HG03196 (cell line): ENCODE results near the gene SSH2.
"Not testable (repeated sequence)": the region's sequence is repeated elsewhere in the genome, so short reads cannot be mapped to it uniquely, and the experiment has no call there.

ENCODE experiments used
- ATAC-seq: cut with Tn5 transposase; IDR thresholded peaks from one replicate; pipeline ENCODE4 v1.9.1; 2021; ENCODE audit not compliant: unreplicated experiment

SSH2 gene

GRCh38 chr17:29674281-29674680, 255.7 kb downstream of the SSH2 start:
- ATAC-seq: no peak

- ATAC-seq: no peak
These were observed 258.4 kb downstream of the SSH2 start for GRCh38 chr17:29671661-29672060.

DNA sequence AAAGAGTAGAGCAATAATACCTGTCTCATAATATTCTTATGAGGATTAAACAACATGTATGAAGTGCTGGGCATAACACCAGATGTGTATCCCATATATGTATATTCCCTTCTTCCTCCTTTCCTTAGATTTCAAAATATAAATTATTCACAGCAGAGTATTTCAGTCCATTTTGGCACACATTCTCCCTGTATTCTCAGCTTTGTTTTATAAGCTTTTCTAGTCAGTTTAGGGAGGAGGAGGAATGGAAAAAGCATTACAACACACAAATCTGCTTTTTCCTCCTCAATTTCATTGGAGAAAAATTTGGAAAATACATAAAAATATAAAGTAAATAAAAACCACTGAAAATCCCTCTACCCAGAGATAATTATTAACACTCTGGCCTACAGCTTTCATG, 260.8 kb downstream of the SSH2 start:
- no peak for ATAC-seq

- no peak for ATAC-seq
These were observed 262.1 kb downstream of the SSH2 start for GRCh38 chr17:29667969-29668368.

DNA sequence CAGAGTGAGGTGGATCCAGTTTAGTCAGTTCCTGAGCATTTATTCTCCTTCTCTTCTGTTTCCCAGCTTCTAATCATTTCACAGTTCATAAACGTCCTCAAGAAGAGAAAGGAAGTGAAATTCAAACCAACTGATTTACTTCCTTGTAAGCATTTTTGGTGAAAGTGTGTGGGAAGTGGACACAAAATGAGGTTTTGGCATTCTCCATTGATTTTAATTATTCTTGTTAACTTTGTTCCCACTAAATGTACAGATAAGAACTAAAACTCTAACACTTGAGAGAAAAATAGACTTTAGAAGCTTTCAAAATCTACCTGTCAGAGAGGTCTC, 264.6 kb downstream of the SSH2 start:
- no peak for ATAC-seq

DNA sequence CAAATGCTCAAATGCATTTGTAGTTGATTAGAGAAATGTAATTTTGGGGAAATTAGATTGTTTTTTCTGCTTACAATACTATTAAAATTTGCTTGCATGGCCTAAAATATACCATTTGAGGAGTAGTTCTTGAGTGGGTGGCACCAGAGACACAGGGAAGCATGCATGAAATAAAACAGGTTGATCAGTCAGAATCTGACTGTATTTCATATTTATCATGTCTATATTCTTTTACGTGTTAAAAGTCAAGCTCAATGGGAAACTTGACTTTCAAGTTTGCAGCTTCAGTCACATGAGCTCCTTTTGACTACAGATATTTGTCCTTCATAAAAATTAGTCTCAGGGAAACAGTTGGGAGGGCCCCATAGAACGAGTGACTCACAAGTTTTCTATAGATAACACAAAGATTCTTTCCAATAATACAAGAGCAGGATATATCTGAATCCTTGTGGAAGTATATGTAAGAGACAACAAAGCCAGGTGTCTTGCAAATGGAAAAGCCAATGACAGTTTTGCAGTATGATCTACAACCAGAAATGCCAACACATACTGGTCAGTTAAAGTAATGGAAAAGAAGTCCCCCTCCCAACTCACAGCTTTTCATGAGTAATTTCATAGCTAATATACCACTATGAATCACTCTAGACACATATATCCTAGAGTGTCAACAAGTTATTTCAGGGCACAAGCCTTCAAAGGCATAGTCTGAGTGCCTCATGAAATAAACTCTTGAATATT, 265.1 kb downstream of the SSH2 start:
- no peak for ATAC-seq

- no peak for ATAC-seq
These were observed 266.9 kb downstream of the SSH2 start for GRCh38 chr17:29663155-29663554.

- no peak for ATAC-seq
These were observed 268.8 kb downstream of the SSH2 start for GRCh38 chr17:29661213-29661612.

- ATAC-seq: no peak
These were observed 270.9 kb downstream of the SSH2 start for GRCh38 chr17:29659155-29659554.

DNA sequence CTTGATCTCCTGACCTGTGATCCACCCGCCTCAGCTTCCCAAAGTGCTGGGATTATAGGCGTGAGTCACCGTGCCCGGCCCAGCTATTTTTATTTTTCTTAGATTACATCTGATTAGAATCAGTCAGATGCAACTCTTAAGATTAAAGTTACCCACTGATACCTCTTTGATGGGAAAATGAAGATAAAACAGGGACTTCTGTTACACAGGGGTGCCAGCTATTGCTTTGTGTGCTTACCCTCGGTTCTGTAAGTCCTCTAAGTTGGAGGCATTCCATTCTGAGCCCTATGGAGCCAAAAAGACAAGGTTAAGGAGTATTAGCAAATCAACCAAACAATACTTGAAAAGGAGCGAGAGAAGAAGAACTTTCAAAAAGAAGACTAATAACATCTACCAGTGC, 274.7 kb downstream of the SSH2 start:
- ATAC-seq: no peak

DNA sequence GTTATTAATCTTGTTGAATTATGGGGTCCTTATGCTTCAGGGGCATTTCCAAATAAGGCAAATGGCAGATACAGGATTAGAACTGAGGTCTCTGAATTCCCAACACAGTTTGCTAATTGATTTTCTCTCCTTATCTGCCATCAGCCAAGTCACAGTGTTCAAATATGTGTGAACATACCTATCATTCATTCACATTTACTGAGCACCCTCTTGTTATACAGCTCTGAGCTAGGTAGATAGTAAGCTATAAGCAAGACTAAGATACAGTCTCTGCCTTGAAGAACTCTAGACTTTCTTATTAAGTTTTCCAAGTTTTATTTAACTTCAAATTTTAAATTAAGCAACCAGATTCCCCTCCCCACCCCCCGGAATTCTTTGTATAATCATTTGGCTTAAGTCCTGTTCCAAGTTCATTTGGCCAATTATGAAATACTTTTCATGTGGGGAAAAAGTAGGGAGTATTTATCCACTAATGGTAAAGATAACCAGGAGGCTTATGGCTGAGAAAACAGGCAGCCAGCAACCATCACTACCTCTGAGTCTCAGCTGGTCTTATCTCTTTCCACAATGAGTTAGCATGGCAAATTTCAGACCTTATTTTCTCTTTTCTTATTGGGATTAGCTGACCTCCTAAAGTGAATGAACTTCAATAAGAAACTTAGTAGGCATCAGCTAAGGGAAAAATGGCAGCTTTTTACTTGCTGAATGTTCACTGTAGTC, 275.9 kb downstream of the SSH2 start:
- ATAC-seq: no peak

DNA sequence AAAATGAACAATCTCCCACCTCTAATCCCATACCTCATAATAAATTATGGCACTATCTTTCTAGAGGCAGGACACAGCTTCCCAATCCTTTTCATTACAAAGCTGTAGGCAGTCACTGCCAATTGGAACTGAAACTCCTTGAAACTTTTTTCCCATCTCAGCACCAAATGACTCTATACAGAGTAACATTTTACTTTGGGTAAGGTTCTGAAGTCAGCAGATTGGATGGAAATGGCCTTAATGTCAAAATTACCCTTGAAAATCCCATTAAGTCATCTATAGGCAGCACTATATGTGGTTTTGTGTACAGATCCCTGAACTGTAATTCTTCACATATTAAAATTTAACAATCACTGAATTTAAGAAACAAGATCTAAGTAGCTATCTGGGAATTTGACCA, 277.1 kb downstream of the SSH2 start:
- ATAC-seq: no peak

- ATAC-seq: not testable (repeated sequence)
These were observed 278.1 kb downstream of the SSH2 start for GRCh38 chr17:29651913-29652312.

DNA sequence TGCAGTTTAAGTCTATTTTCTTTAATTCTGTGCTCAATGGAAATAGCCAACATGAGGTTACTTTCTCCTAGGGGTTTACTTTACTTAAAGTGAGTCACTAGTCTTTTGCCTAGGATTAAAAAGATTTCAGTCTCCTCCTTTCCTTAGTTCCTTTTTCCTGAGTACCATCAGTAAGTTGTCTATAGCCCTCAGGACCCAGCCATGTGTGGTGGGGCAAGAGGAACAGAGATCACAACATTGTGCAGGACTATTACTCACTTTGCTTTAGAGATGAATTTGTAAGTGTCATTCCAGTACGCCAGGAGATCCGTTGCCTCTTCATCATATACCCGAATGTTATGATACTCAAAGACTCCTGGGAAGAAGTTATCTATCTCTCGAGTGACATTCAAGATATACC, 279.6 kb downstream of the SSH2 start:
- ATAC-seq: no peak

DNA sequence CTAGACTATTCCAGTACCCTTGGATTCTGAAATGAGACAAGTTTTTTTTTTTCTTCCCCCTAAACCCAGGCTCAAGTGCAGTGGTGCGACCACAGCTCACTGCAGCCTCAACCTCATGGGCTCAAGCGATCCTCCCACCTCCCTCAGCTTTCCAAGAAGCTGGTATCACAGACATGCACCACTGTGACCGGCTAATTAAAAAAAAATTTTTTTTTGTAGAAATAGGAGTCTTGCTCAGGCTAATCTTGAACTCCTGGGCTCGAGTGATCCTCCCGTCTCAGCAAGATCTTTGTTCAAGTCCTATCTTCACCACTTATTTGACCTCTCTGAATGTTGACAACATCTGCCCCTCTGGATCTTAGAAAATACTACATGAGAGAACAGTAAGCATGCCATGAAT, 280.7 kb downstream of the SSH2 start:
- ATAC-seq: no peak

DNA sequence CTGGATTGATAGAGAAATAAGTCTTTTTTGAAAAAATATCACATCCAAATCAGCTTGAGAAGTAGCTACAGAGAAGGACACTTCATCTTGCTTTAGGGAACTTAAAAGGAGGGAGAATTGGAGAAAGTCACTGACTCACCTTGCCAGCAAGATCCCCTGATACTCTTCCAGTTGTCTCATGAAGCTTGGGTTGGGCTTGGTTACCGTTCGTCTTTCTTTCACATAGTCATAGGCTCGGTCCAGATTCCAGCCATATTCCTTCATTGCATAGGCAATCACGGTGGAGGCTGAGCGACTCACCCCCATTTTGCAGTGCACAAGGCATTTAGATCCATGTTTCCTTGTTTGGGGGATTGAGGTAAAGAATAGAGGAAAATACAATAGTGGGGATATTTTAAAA, 282.0 kb downstream of the SSH2 start:
- no peak for ATAC-seq

DNA sequence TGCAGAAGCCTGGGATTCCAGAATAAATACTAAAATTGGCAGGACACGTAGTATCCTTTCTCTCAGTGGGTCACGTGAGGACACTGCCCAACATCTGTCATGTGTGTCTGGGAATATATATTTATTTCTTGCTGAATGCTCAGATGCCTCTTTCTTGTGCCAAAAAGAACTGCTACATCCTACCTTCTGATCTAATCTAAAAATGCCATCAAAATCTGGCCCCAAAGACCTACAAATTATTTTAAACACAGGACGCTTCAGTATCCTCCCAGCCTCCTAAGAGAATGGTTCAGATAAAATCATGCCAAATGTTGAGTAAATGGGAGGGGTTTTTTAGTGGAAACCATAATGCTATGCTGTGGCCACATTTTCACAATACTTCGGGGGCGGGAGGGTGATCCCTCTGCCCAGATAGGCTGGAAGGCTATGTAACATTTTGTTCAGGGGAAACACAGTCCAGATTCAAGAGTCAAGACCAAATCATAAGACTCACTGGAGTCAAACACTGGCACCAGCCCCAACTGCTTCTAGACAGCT, 284.4 kb downstream of the SSH2 start:
- no peak for ATAC-seq

DNA sequence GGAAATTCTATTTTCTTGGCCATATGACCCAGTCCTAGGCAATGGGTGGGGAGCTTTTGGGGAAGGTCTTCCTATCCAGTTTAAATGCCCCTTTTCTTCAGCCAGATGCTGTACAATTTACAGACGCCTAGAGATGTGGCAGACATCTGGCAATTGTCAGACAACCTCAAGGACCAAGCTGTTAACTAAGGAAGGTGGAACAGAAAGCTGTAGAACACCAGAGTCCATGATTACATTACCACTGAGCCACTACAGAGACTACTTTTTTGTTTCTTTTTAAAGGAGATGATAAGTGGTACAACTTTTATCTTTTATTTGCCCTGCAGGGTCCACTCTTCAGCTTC, 286.2 kb downstream of the SSH2 start:
- ATAC-seq: no peak

GRCh38 chr17:29642171-29642611, 287.8 kb downstream of the SSH2 start:
- no peak for ATAC-seq

- ATAC-seq: no peak
These were observed 288.9 kb downstream of the SSH2 start for GRCh38 chr17:29640981-29641642.

GRCh38 chr17:29640413-29640812, 289.6 kb downstream of the SSH2 start:
- ATAC-seq: no peak

GRCh38 chr17:29633886-29634285, 296.1 kb downstream of the SSH2 start:
- no peak for ATAC-seq
